NCI-H1694 treated with DMSO at 0.1 percent for 48 hours (cell line): ENCODE results near the gene MIB1.
"Not testable (repeated sequence)": the region's sequence is repeated elsewhere in the genome, so short reads cannot be mapped to it uniquely, and the experiment has no call there.

Experiments used
- DNase-seq: peaks from one replicate; lab custom pipeline; 2025; lab: John Stamatoyannopoulos, UW

MIB1 gene

GRCh38 chr18:21740538-21741311 is at the start of gene MIB1:
TSS of gene MIB1 (plus strand) at chr18:21740792. CDS start at chr18:21741584, 792 bp downstream.
- peak; percentile 89 for DNase-seq

GRCh38 chr18:21693322-21693721 is 47.3 kb upstream of the MIB1 start:
- no peak for DNase-seq

GRCh38 chr18:21700528-21701075 is 40.0 kb upstream of the MIB1 start:
- DNase-seq: no peak

GRCh38 chr18:21701621-21702020 is 39.0 kb upstream of the MIB1 start:
- DNase-seq: no peak

- no peak for DNase-seq
Observed at GRCh38 chr18:21702602-21703001, 38.0 kb upstream of the MIB1 start.

- no peak for DNase-seq
Observed at GRCh38 chr18:21703241-21703820, 37.3 kb upstream of the MIB1 start.

- DNase-seq: peak; percentile 65
Observed at GRCh38 chr18:21704603-21705364, 35.8 kb upstream of the MIB1 start, which contains the start of gene ABHD3. TSS of gene ABHD3 (minus strand) at chr18:21704774. CDS start at chr18:21704665, 109 bp downstream.

- no peak for DNase-seq
Observed at GRCh38 chr18:21706386-21706865, 34.2 kb upstream of the MIB1 start.

- DNase-seq: not testable (repeated sequence)
Observed at GRCh38 chr18:21707130-21707529, 33.5 kb upstream of the MIB1 start.

- DNase-seq: no peak
Observed at GRCh38 chr18:21714474-21714873, 26.1 kb upstream of the MIB1 start.

- DNase-seq: no peak
Observed at GRCh38 chr18:21722687-21723086, 17.9 kb upstream of the MIB1 start.

GRCh38 chr18:21725201-21725600 is 15.4 kb upstream of the MIB1 start:
- no peak for DNase-seq

- DNase-seq: no peak
Observed at GRCh38 chr18:21727702-21728101, 12.9 kb upstream of the MIB1 start.

GRCh38 chr18:21733011-21733410 is 7.6 kb upstream of the MIB1 start:
- DNase-seq: no peak

GRCh38 chr18:21735452-21736015 is 5.1 kb upstream of the MIB1 start:
- no peak for DNase-seq

GRCh38 chr18:21736926-21737325 is 3.7 kb upstream of the MIB1 start:
- not testable (repeated sequence) for DNase-seq

GRCh38 chr18:21739604-21740537 is 721 bp upstream of the MIB1 start:
- no peak for DNase-seq

GRCh38 chr18:21741312-21741561 is 645 bp downstream of the MIB1 start:
- no peak for DNase-seq

- no peak for DNase-seq
Observed at GRCh38 chr18:21741562-21742314, 1.1 kb downstream of the MIB1 start.

- no peak for DNase-seq
Observed at GRCh38 chr18:21742315-21742687, 1.7 kb downstream of the MIB1 start.
